Ascending aorta (tissue), 2 donors: ENCODE results near the gene TRIOBP. TPM values are rescaled to one million over a fixed set of nuclear protein-coding genes. Genes with fewer than 3 reads are reported as not detected.

Experiments used
- DNase-seq, 2 donors: peaks; one replicate each; pipeline ENCODE4 v3.0.0-alpha.2; 2019; ENCODE audit warnings: low spot score in 2 of 2
- H3K27ac ChIP-seq, 2 donors: fragments of 200-600 bp; sonication (generic); one replicate each; pipeline ENCODE4 v1.5.1; 2016 to 2017; ENCODE audit warnings: mild to moderate bottlenecking in 1 of 2
- H3K27me3 ChIP-seq: fragments of 200-600 bp; sonication (generic); one replicate; pipeline ENCODE4 v1.5.1; 2017
- H3K36me3 ChIP-seq, 2 donors: fragments of 200-600 bp; sonication (generic); one replicate each; pipeline ENCODE4 v1.5.1; 2016
- H3K4me1 ChIP-seq, 2 donors: fragments of 200-600 bp; sonication (generic); one replicate each; pipeline ENCODE4 v1.5.1; 2016 to 2017; ENCODE audit warnings: mild to moderate bottlenecking in 1 of 2
- H3K4me3 ChIP-seq, 2 donors: fragments of 200-600 bp; sonication (generic); one replicate each; pipeline ENCODE4 v1.5.1; 2016 to 2017; ENCODE audit warnings: mild to moderate bottlenecking in 1 of 2
- H3K9me3 ChIP-seq, 2 donors: fragments of 200-600 bp; sonication (generic); one replicate each; pipeline ENCODE4 v1.5.1; 2016
- CTCF ChIP-seq, 3 experiments: fragments of 200-600 bp in 2 of 3; fragments of 450-650 bp in 1 of 3; sonication (generic) in 2 of 3; IDR thresholded peaks; one replicate each; pipeline ENCODE4 v1.5.1; 2016 to 2019; ENCODE audit warnings: antibody characterized with exemption in 3 of 3, mild to moderate bottlenecking in 1 of 3, moderate library complexity in 1 of 3
- intact Hi-C: fragments of 100-400 bp; cut with DNase I; formaldehyde crosslinking; loops from one replicate; pipeline ENCODE4 v1.15.1; 2023
- total RNA-seq: library from RNA; depleted of rRNA; stranded (reverse); fragments of >200 nt; gene quantifications from one replicate; pipeline ENCODE4 v1.1.0, GENCODE V29; 2016

TRIOBP gene
- total RNA-seq, 1 donor from 2014 or later: 253 TPM

GRCh38 chr22:37740455-37741311, 43.8 kb downstream of the TRIOBP start:
- no peak for TF ChIP-seq CTCF (IDR thresholded peaks at IDR 0.05)
- intact Hi-C loops: no loop called here
- Histone ChIP-seq H3K27ac (peak overlapping the region in 1 of 2 donors; percentile 44), H3K36me3 (no peaks in the 10 kb centered on the region), H3K27me3 (no peaks in the 10 kb centered on the region), H3K4me3 (no peak overlapping the region), H3K9me3 (no peaks in the 10 kb centered on the region), H3K4me1 (peaks cover 0 to 13% of the 10 kb centered on the region in 2 donors)
- DNase-seq: no peak

- Histone ChIP-seq H3K9me3 (no peaks in the 10 kb centered on the region), H3K27ac (peak overlapping the region in 1 of 2 donors; percentile 44), H3K27me3 (no peaks in the 10 kb centered on the region), H3K36me3 (no peaks in the 10 kb centered on the region), H3K4me1 (peaks cover 0 to 13% of the 10 kb centered on the region in 2 donors), H3K4me3 (no peak overlapping the region)
- TF ChIP-seq CTCF (IDR thresholded peaks at IDR 0.05): no peak
- intact Hi-C loops: no loop called here
- peak; percentile 29 to 91 for DNase-seq
Measured at GRCh38 chr22:37741312-37741795, 44.5 kb downstream of the TRIOBP start.

- Histone ChIP-seq H3K36me3 (no peaks in the 10 kb centered on the region), H3K27ac (no peak overlapping the region), H3K27me3 (no peaks in the 10 kb centered on the region), H3K4me1 (peaks cover 9 to 19% of the 10 kb centered on the region in 2 donors), H3K9me3 (no peaks in the 10 kb centered on the region), H3K4me3 (no peak overlapping the region)
- no peak for DNase-seq
- intact Hi-C loops: no loop called here
- TF ChIP-seq CTCF (IDR thresholded peaks at IDR 0.05): no peak
Measured at GRCh38 chr22:37742376-37743171, 45.7 kb downstream of the TRIOBP start.

GRCh38 chr22:37744589-37744988, 47.7 kb downstream of the TRIOBP start:
- Histone ChIP-seq H3K27ac (no peak overlapping the region), H3K4me1 (peaks cover 15 to 36% of the 10 kb centered on the region in 2 donors), H3K27me3 (no peaks in the 10 kb centered on the region), H3K4me3 (no peak overlapping the region), H3K9me3 (no peaks in the 10 kb centered on the region), H3K36me3 (no peaks in the 10 kb centered on the region)
- no peak for DNase-seq
- no peak for TF ChIP-seq CTCF (IDR thresholded peaks at IDR 0.05)
- intact Hi-C loops: no loop called here

GRCh38 chr22:37745548-37746365, 48.9 kb downstream of the TRIOBP start:
- TF ChIP-seq CTCF (IDR thresholded peaks at IDR 0.05): no peak
- H3K9me3 ChIP-seq: no peaks in the 10 kb centered on the region
- peak; percentile 56 to 94 for DNase-seq
- intact Hi-C loops: loop anchor here (2.0 kb wide), 1 partner anchor 49 kb away; the partner anchor contains the start of gene TRIOBP
- H3K4me1 ChIP-seq: peaks cover 25 to 46% of the 10 kb centered on the region in 2 donors
- H3K4me3 ChIP-seq: peak overlapping the region; percentile 93 to 99
- peak overlapping the region; percentile 83 to 96 for H3K27ac ChIP-seq
- no peaks in the 10 kb centered on the region for H3K36me3 ChIP-seq
- no peaks in the 10 kb centered on the region for H3K27me3 ChIP-seq
